Measurements from ENCODE around the gene HAUS7. TPM values are rescaled to one million over a fixed set of nuclear protein-coding genes. Genes with fewer than 3 reads are reported as not detected.

The HAUS7 gene
- total and polyA plus RNA-seq, 2 donors from 2014 or later: 28.1 to 47.6 TPM

GRCh38 chrX:153416781-153417450, 53.5 kb downstream of the HAUS7 start:
- H3K9ac ChIP-seq (ENCODE audit: low read length in 3 of 3): no peak overlapping the region
- no peak overlapping the region for H3K4me3 ChIP-seq (ENCODE audit: low read length in 3 of 3)
- DNase-seq (peak in 1 of 5 donors; percentile 18), FAIRE-seq (no peak)
- H3K36me3 ChIP-seq (ENCODE audit: control insufficient read depth in 2 of 3, insufficient read depth in 3 of 3, low read length in 3 of 3): no peaks in the 10 kb centered on the region
- no peak for TF ChIP-seq CTCF (IDR thresholded peaks at IDR 0.05; ENCODE audit: borderline replicate concordance, extremely low read depth, insufficient read depth)
- H3K9me3 ChIP-seq (ENCODE audit: control insufficient read depth in 2 of 3, insufficient read depth in 1 of 3, low read length in 3 of 3): no peaks in the 10 kb centered on the region
- H3K27ac ChIP-seq (ENCODE audit: low read depth in 2 of 2, low read length in 2 of 2): no peak overlapping the region
- H3K27me3 ChIP-seq (ENCODE audit: control insufficient read depth, insufficient read depth, low read length): no peaks in the 10 kb centered on the region
- intact Hi-C loops (cut with DNase I): no loop called here
- H3K4me1 ChIP-seq (ENCODE audit: control insufficient read depth in 2 of 3, insufficient read depth in 2 of 3, low read depth in 1 of 3, low read length in 3 of 3): peaks cover 0 to 2% (median 0%) of the 10 kb centered on the region in 3 donors

GRCh38 chrX:153414856-153415510, 55.4 kb downstream of the HAUS7 start:
- no peak for TF ChIP-seq CTCF (IDR thresholded peaks at IDR 0.05; ENCODE audit: borderline replicate concordance, extremely low read depth, insufficient read depth)
- H3K27ac ChIP-seq (ENCODE audit: low read depth in 2 of 2, low read length in 2 of 2): no peak overlapping the region
- FAIRE-seq (no peak), DNase-seq (no peak)
- intact Hi-C loops (cut with DNase I): no loop called here
- H3K27me3 ChIP-seq (ENCODE audit: control insufficient read depth, insufficient read depth, low read length): no peaks in the 10 kb centered on the region
- H3K9me3 ChIP-seq (ENCODE audit: control insufficient read depth in 2 of 3, insufficient read depth in 1 of 3, low read length in 3 of 3): no peaks in the 10 kb centered on the region
- no peaks in the 10 kb centered on the region for H3K36me3 ChIP-seq (ENCODE audit: control insufficient read depth in 2 of 3, insufficient read depth in 3 of 3, low read length in 3 of 3)
- H3K4me1 ChIP-seq (ENCODE audit: control insufficient read depth in 2 of 3, insufficient read depth in 2 of 3, low read depth in 1 of 3, low read length in 3 of 3): peaks cover 0 to 5% (median 0%) of the 10 kb centered on the region in 3 donors
- no peak overlapping the region for H3K4me3 ChIP-seq (ENCODE audit: low read length in 3 of 3)
- no peak overlapping the region for H3K9ac ChIP-seq (ENCODE audit: low read length in 3 of 3)

GRCh38 chrX:153413731-153414130, 56.6 kb downstream of the HAUS7 start:
- no peaks in the 10 kb centered on the region for H3K36me3 ChIP-seq (ENCODE audit: control insufficient read depth in 2 of 3, insufficient read depth in 3 of 3, low read length in 3 of 3)
- peaks cover 0 to 7% (median 0%) of the 10 kb centered on the region in 3 donors for H3K4me1 ChIP-seq (ENCODE audit: control insufficient read depth in 2 of 3, insufficient read depth in 2 of 3, low read depth in 1 of 3, low read length in 3 of 3)
- intact Hi-C loops (cut with DNase I): no loop called here
- no peaks in the 10 kb centered on the region for H3K9me3 ChIP-seq (ENCODE audit: control insufficient read depth in 2 of 3, insufficient read depth in 1 of 3, low read length in 3 of 3)
- no peak overlapping the region for H3K4me3 ChIP-seq (ENCODE audit: low read length in 3 of 3)
- DNase-seq (no peak), FAIRE-seq (no peak)
- H3K9ac ChIP-seq (ENCODE audit: low read length in 3 of 3): no peak overlapping the region
- H3K27ac ChIP-seq (ENCODE audit: low read depth in 2 of 2, low read length in 2 of 2): no peak overlapping the region
- H3K27me3 ChIP-seq (ENCODE audit: control insufficient read depth, insufficient read depth, low read length): no peaks in the 10 kb centered on the region
- TF ChIP-seq CTCF (IDR thresholded peaks at IDR 0.05; ENCODE audit: borderline replicate concordance, extremely low read depth, insufficient read depth): no peak
